Cortex of kidney (tissue), 1 donor: ENCODE results near the gene HIPK2.

Experiments used
- DNase-seq: peaks from one replicate; lab custom pipeline; 2025; lab: John Stamatoyannopoulos, UW

Gene HIPK2

DNA sequence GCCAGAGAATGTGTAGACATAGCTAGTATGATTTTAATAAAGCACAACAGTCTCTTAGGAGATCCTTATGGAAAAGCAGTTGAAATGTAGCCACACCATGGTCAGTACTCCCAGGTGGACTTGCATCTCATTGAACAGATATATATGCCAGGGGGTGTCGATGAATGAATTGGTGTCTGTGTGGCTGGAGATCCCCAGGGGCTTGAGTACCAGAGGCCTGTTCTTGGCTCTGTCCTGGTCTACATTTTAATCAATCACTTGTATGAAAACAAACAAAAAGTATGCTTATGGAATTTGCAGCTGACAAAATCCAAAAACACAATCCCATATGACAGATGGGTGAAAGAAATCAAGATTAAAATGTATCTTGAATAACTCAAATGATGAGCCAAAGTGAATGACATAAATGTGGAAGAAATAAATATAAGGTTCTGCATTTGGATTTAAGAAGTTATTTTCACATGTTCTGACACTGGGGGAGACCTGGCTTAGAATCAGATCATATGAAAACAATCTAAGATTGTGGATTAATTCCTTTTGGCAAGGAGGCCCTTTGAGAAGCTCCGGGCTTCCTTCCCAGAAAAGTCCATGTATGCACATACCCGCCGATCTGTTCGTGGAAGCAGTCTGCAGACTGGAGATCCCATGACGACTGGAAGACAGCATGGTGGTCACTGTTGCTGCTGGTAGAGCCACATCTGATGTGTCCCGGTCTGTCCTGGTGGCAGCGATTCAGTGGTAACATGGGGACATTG, 238.7 kb downstream of the HIPK2 start:
- DNase-seq: no peak

- DNase-seq: no peak
Measured at GRCh38 chr7:139536152-139536551, 241.6 kb downstream of the HIPK2 start.

DNA sequence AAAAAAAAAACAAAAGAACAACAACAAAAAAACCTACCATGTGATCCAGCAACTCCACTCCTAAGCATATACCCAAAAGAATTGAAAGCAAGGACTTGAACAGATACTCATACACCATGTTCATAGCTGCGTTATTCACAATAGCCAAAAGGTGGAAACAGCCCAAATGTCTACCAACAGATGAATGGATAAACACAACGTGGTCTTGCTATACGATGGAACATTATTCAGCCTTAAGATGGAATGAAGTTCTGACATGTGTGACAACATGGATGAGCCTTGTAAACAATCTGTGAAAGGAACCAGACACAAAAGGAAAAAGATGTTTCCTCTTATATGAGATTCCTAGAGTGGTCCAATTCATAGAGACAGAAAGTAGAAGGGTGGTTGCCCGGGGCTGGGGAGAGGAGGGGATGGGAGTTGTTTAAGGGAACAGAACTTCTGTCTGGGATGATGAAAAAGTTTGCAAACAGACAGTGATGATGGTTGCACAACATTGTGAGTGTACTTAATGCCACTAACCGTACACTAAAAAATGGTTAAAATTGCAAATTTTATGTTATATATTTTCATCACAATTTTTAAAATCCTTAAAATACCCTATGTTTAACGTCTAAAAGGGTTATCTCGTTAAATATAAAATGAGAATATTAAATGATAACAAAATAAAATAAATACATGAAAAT, 242.7 kb downstream of the HIPK2 start:
- DNase-seq: no peak

DNA sequence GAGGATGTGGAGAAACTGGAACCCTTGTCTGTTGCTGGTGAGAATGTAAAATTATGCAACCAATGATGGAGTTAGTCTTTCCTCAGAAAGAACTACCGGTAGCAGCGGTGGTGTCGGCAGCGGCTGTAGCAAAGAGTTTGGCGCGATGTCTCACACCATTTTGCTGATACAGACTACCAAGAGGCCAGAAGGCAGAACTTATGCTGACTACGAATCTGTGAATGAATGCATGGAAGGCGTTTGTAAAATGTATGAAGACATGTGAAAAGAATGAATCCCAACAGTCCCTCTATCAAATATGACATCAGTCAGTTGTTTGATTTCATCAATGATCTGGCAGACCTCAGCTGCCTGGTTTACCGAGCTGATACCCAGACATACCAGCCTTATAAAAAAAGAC, 243.7 kb downstream of the HIPK2 start:
- no peak for DNase-seq

GRCh38 chr7:139532636-139533155, 245.1 kb downstream of the HIPK2 start:
- DNase-seq: no peak

- DNase-seq: no peak
Measured at GRCh38 chr7:139531094-139531493, 246.7 kb downstream of the HIPK2 start.

- no peak for DNase-seq
Measured at GRCh38 chr7:139526578-139527544, 250.9 kb downstream of the HIPK2 start.

GRCh38 chr7:139525750-139526149, 252.0 kb downstream of the HIPK2 start:
- no peak for DNase-seq

GRCh38 chr7:139525239-139525638, 252.6 kb downstream of the HIPK2 start:
- no peak for DNase-seq

DNA sequence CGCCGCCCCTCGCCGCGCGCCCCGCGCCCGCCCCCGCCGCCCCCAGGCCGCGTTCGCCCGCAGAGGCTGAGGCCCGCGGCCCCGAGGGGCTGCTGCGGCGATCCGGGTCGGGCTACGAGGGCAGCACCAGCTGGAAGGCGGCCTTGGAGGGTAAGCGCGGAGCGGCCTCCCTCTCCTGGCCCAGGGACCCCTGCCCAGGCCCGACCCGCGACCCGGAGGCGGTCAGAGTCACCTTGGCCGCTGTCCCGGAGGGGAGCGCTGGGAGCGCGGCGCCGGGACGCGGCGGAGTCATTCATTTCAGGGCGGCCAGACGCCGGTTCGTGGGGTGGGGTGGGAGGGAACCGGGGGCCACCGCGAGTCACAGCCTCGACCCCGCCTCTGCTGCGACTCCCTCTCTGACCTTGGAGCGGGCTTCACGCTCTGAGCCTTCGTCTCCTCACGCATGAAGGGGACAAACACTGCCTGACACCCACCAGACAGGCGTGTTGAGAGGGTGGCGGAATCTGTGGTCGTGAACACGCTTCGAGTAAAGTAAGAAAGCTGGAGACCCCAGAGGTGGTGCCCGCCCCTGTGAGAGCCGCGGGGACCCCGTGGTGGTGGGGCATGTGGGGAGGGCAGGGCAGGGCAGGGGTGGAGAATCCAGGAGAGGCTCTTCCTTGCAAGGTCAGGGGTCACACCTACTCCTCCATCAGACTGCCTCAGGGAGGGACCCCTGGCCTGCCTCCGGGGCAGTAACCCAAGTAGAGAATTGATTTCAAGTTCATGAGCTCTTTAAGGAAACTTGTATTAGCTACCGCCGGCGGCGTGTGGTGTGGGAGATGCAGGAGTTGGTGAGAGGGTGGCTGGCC, 253.6 kb downstream of the HIPK2 start:
- DNase-seq: no peak

GRCh38 chr7:139523199-139523941, 254.4 kb downstream of the HIPK2 start, which contains the start of gene CLEC2L:
CLEC2L (plus strand) TSS chr7:139523685; CDS start chr7:139523928, 243 bp downstream.
- no peak for DNase-seq

DNA sequence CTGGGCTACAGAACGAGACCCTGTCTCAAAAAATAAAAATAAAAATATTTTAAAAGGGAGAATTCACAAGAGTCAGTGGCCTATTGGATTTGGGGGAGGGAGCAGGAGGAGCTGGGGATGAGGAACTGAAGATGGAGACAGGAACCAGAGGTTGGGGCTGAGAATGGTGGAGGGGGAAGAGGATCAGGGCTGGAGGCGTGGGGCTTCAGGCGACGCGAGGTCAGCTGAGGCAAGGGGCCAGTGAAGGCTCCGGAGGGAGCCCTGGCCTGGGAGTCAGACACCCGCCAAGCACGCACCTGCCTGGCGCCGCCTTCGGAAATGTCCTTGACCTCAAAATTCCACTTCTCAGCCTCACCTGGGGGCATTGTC, 255.0 kb downstream of the HIPK2 start:
- DNase-seq: no peak

DNA sequence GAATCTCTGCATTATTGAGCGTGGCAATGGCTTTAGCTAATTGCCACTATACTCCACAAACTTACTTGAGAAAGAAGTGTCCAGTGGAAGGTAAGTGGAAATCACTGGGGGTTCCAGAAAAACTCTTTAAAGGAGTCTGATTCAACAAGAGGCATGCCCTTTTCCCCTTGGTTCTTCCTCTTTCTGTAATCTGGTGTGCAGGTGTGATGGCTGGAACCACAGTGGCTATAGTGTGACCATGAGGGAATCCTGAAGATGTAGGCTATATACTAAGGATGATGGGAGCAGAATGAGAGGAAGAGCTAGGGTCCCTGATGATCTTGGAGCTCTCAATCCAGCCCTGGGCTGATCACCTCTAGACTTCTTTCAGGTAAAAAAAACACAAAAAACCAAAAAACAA, 256.4 kb downstream of the HIPK2 start:
- no peak for DNase-seq

DNA sequence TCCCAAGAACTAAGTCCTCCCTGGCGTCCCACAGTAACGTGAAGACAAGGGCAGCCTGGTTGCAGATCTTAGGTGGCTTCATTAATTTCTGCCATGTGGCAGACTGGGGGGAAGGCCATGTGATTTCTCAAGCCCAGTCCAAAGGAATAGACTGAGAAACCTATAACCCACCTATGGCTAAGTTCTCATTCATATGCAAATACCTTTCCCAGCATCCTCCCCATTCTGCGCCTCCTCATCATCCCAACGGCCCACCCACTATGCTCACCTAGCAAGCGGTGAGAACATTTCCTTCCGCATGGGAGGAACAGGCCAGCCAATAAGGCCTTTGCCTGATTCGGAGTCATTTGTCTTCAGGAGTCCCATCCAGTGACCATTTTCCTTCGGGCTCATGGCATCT, 262.5 kb downstream of the HIPK2 start:
- DNase-seq: no peak
